ENCODE results near the gene ATP6V0E1.

The ATP6V0E1 gene

DNA sequence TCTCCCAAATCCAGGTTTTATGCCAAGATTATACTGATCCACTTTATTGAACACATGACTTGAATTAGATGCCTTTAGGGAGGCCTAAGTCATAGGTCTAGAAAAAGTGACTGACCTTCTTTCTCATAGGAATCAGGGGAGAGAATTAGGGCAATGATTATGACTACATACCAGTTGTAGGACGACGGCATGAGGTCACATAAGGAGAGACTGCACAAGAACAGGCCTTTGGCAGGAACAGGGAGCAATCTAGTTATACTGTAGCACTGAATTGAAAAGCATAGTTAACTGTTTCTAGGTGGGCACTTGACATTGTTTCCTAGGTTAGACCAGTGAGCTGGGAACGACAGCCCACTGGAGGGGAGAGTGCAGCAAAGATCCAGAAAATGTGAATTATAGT is 95.3 kb downstream of the ATP6V0E1 start:
- no peak for DNase-seq (ENCODE audit: low read depth in 2 of 2)

Data from stimulated activated CD8-positive, alpha-beta memory T cell treated with anti-CD3 and anti-CD28 coated beads, Interleukin-15, amount 100 ng/mL, for 48 hours (primary cell).